SK-N-SH (cell line): ENCODE measurements around the gene FAM24A.

Source experiments
- CTCF ChIP-seq: fragments of 200-600 bp; sonication (generic); IDR thresholded peaks from 2 replicates; pipeline ENCODE4 v1.6.1; 2017; ENCODE audit warnings: antibody characterized with exemption, mild to moderate bottlenecking, moderate library complexity
- FOXJ3 ChIP-seq: sonication (generic); formaldehyde crosslinking; IDR thresholded peaks from 2 replicates; pipeline ENCODE4 v1.5.1; 2020; ENCODE audit warnings: mild to moderate bottlenecking, missing genetic modification reagents
- MEF2A ChIP-seq: IDR thresholded peaks from 2 replicates; pipeline ENCODE4 v1.4.0; 2012; ENCODE audit warnings: low read depth, borderline replicate concordance
- NRF1 ChIP-seq: IDR thresholded peaks from 2 replicates; pipeline ENCODE4 v1.6.1; 2012; ENCODE audit warnings: low read depth, mild to moderate bottlenecking, low read length
- RFX5 ChIP-seq: IDR thresholded peaks from 2 replicates; pipeline ENCODE4 v1.6.1; 2012; ENCODE audit warnings: mild to moderate bottlenecking, improper control_type of control experiment, low read length
- TAF1 ChIP-seq: IDR thresholded peaks from 2 replicates; pipeline ENCODE4 v1.6.1; 2012; ENCODE audit warnings: low read depth, mild to moderate bottlenecking, low read length, moderate library complexity, borderline replicate concordance
- TEAD4 ChIP-seq: IDR thresholded peaks from 2 replicates; pipeline ENCODE4 v1.4.0; 2012; ENCODE audit warnings: mild to moderate bottlenecking, borderline replicate concordance; ENCODE audit not compliant: insufficient read depth

- TF ChIP-seq FOXJ3 (CRISPR knock-in tag) (no peak), MEF2A (no peak), CTCF (no peak), TEAD4 (no peak), RFX5 (no peak), NRF1 (no peak), TAF1 (no peak)
Measured at GRCh38 chr10:122955892-122956291, 45.5 kb downstream of the FAM24A start.
